ENCODE results near the gene EBF3. TPM values are rescaled to one million over a fixed set of nuclear protein-coding genes. Genes with fewer than 3 reads are reported as not detected.

EBF3 gene
- total and polyA plus RNA-seq, 2 experiments from 2014 or later = 0.27 to 0.49 TPM

DNA sequence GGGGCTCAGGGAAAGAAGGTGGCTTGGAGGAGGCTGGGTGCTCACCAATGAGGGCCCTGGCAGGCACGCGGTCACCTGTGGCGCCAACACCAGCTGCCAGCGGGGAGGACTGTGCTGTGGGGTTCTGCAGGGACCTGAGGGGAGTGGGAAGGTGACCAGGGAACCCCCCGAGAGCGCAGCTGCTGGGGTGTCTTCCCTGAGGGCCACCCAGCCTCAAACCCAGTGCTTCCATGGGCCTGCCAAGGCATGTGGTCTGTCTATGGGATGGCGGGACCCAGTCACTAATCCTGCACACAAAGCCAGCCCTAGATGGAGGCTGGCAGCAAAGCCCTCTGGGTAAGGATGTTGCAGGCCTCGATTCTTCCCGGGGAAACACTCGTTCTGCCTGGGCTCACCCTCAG lies 117.1 kb downstream of the EBF3 start (continued):
- TF ChIP-seq NANOG (IDR thresholded peaks at IDR 0.05; ENCODE audit: borderline replicate concordance) = no peak
- TF ChIP-seq ZNF462 (CRISPR knock-in tag; IDR thresholded peaks at IDR 0.05) = no peak

GRCh38 chr10:129845111-129845753 lies 118.8 kb downstream of the EBF3 start:
- no peaks in the 10 kb centered on the region for H3K9me2 ChIP-seq (ENCODE audit: insufficient read depth)
- no peaks in the 10 kb centered on the region for H3K27me3 ChIP-seq (ENCODE audit: insufficient read depth)
- Mint-ChIP-seq H3K9me3 (no peaks in the 10 kb centered on the region), H3K27me3 (ENCODE audit: insufficient read depth, low read depth, poor library complexity) (peaks cover 1% of the 10 kb centered on the region), H3K4me1 (peaks cover 32% of the 10 kb centered on the region), H3K27ac (no peak overlapping the region), H3K36me3 (ENCODE audit: low read depth) (no peaks in the 10 kb centered on the region), H3K4me3 (no peak overlapping the region)
- no peaks in the 10 kb centered on the region for H3K79me2 ChIP-seq (replicated peaks; ENCODE audit: insufficient read depth)
- no peak overlapping the region for H3K4me3 ChIP-seq
- no peak for ATAC-seq
- H3K4me1 ChIP-seq (ENCODE audit: insufficient read depth) = no peaks in the 10 kb centered on the region; the same call in 1 of the 2 replicates
- no peak overlapping the region for H2AFZ ChIP-seq
- no peaks in the 10 kb centered on the region for H3K36me3 ChIP-seq (ENCODE audit: insufficient read depth)
- H3K4me2 ChIP-seq = no peak overlapping the region
- H3F3A ChIP-seq (replicated peaks; ENCODE audit: low read depth) = no peaks in the 10 kb centered on the region
- H3K27ac ChIP-seq (ENCODE audit: low read depth) = no peak overlapping the region
- no peaks in the 10 kb centered on the region for H4K20me1 ChIP-seq (replicated peaks; ENCODE audit: insufficient read depth)
- DNase-seq (ENCODE audit: low spot score) = no peak
- TF ChIP-seq ZNF114 (CRISPR knock-in tag; IDR thresholded peaks at IDR 0.05) (no peak), ZNF331 (CRISPR knock-in tag; IDR thresholded peaks at IDR 0.05; ENCODE audit: low read depth) (no peak), EZH2phosphoT487 (IDR thresholded peaks at IDR 0.05; ENCODE audit: unreplicated experiment) (no peak), EZH2 (IDR thresholded peaks at IDR 0.05; ENCODE audit: low read depth, unreplicated experiment) (no peak), CREB1 (CRISPR knock-in tag; IDR thresholded peaks at IDR 0.05; ENCODE audit: low read depth) (no peak), JUNB (IDR thresholded peaks at IDR 0.05; ENCODE audit: unreplicated experiment) (no peak), ETS1 (IDR thresholded peaks at IDR 0.05) (no peak), STAT1 (IDR thresholded peaks at IDR 0.05; ENCODE audit: unreplicated experiment) (no peak), POLR2AphosphoS5 (IDR thresholded peaks at IDR 0.05; ENCODE audit: low read depth) (no peak)
- TF ChIP-seq, protein P1, sequence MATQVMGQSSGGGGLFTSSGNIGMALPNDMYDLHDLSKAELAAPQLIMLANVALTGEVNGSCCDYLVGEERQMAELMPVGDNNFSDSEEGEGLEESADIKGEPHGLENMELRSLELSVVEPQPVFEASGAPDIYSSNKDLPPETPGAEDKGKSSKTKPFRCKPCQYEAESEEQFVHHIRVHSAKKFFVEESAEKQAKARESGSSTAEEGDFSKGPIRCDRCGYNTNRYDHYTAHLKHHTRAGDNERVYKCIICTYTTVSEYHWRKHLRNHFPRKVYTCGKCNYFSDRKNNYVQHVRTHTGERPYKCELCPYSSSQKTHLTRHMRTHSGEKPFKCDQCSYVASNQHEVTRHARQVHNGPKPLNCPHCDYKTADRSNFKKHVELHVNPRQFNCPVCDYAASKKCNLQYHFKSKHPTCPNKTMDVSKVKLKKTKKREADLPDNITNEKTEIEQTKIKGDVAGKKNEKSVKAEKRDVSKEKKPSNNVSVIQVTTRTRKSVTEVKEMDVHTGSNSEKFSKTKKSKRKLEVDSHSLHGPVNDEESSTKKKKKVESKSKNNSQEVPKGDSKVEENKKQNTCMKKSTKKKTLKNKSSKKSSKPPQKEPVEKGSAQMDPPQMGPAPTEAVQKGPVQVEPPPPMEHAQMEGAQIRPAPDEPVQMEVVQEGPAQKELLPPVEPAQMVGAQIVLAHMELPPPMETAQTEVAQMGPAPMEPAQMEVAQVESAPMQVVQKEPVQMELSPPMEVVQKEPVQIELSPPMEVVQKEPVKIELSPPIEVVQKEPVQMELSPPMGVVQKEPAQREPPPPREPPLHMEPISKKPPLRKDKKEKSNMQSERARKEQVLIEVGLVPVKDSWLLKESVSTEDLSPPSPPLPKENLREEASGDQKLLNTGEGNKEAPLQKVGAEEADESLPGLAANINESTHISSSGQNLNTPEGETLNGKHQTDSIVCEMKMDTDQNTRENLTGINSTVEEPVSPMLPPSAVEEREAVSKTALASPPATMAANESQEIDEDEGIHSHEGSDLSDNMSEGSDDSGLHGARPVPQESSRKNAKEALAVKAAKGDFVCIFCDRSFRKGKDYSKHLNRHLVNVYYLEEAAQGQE (IDR thresholded peaks at IDR 0.05; ENCODE audit: unreplicated experiment) = no peak
- TF ChIP-seq, protein P2, sequence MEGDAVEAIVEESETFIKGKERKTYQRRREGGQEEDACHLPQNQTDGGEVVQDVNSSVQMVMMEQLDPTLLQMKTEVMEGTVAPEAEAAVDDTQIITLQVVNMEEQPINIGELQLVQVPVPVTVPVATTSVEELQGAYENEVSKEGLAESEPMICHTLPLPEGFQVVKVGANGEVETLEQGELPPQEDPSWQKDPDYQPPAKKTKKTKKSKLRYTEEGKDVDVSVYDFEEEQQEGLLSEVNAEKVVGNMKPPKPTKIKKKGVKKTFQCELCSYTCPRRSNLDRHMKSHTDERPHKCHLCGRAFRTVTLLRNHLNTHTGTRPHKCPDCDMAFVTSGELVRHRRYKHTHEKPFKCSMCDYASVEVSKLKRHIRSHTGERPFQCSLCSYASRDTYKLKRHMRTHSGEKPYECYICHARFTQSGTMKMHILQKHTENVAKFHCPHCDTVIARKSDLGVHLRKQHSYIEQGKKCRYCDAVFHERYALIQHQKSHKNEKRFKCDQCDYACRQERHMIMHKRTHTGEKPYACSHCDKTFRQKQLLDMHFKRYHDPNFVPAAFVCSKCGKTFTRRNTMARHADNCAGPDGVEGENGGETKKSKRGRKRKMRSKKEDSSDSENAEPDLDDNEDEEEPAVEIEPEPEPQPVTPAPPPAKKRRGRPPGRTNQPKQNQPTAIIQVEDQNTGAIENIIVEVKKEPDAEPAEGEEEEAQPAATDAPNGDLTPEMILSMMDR (conservative IDR thresholded peaks at IDR 0.05; ENCODE audit: low read depth in 2 of 2) = no peak
